OCI-LY7 (cell line): ENCODE results near the gene ATF2.

Source experiments
- CTCF ChIP-seq: fragments of 200-600 bp; sonication (generic); conservative IDR thresholded peaks from 2 replicates; pipeline ENCODE4 v1.5.1; 2014; ENCODE audit warnings: mild to moderate bottlenecking, antibody characterized with exemption, low read length, moderate library complexity, mixed read lengths
- EZH2phosphoT487 ChIP-seq: fragments of 200-600 bp; sonication (generic); IDR thresholded peaks from 2 replicates; pipeline ENCODE4 v1.6.1; 2018; ENCODE audit warnings: low read depth, borderline replicate concordance, mild to moderate bottlenecking, mixed run types, antibody characterized with exemption, low read length, moderate library complexity, mixed read lengths

GRCh38 chr2:175154661-175155082 lies 13.3 kb downstream of the ATF2 start:
- TF ChIP-seq EZH2phosphoT487 = no peak
- no peak for TF ChIP-seq CTCF
